Pancreas (tissue), 10 donors: ENCODE results near the gene IRF2. TPM values are rescaled to one million over a fixed set of nuclear protein-coding genes. Genes with fewer than 3 reads are reported as not detected.

ENCODE experiments used
- ATAC-seq, 4 donors: fragments of 200-7000 bp; cut with Tn5 transposase; one replicate each; pipeline versions ENCODE4 v1.8.0 to v1.9.1; 2020; ENCODE audit warnings: mild to moderate bottlenecking in 4 of 4, moderate library complexity in 4 of 4
- DNase-seq, 6 donors: peaks; one replicate each; pipeline ENCODE4 v3.0.0-alpha.2; 2020
- FAIRE-seq: peaks from 2 replicates; lab custom pipeline; 2012; peaks lifted over from hg19 to GRCh38; lab: Jason Lieb, UNC
- H3K27ac ChIP-seq, 4 donors: fragments of 200-600 bp; sonication (generic); 1 replicate in 3 of 4; 2 replicates in 1 of 4; pipeline versions ENCODE4 v1.5.0 to v1.8.0; 2020
- H3K27me3 ChIP-seq, 4 donors: fragments of 200-600 bp; one replicate each; pipeline ENCODE4 v1.8.0; 2021
- H3K36me3 ChIP-seq, 3 donors: fragments of 200-600 bp; sonication (generic) in 1 of 3; one replicate each; pipeline versions ENCODE4 v1.5.0 to v1.8.0; 2020 to 2021
- H3K4me1 ChIP-seq, 3 donors: fragments of 200-600 bp; one replicate each; pipeline ENCODE4 v1.8.0; 2021
- H3K4me3 ChIP-seq, 4 donors: fragments of 200-600 bp; sonication (generic) in 2 of 4; one replicate each; pipeline versions ENCODE4 v1.5.0 to v1.8.0; 2020 to 2021
- H3K9me3 ChIP-seq, 4 donors: fragments of 200-600 bp; one replicate each; pipeline ENCODE4 v1.8.0; 2021
- WGBS, 2 donors: extraction: QIAGEN DNeasy Blood & Tissue Kit; methylation state at CpG; one replicate each; pipeline ENCODE4 v1.1.7; 2013; 5-methylcytosine and 5-hydroxymethylcytosine counted together
- intact Hi-C, 3 donors: fragments of 100-400 bp; cut with DNase I; formaldehyde crosslinking; loops; one replicate each; pipeline versions ENCODE4 v1.11.1 to v1.14.2; 2022
- polyA plus RNA-seq, 2 donors: library from polyadenylated mRNA; stranded (reverse); fragments of 200-250 nt; gene quantifications; one replicate each; pipeline ENCODE4 v1.2.3, GENCODE V29; 2013
- total RNA-seq, 6 donors: library from RNA; stranded (reverse); fragmentation: NEBNext Ultra II Directional in 4 of 6; extraction: Animal tissue kit (Norgen Biotek cat#: 25700) in 4 of 6; gene quantifications; one replicate each; pipeline versions ENCODE4 v1.2.1 to v1.2.4, GENCODE V29; 2021 to 2023
- TF ChIP-seq, protein P1 (sequence below), 4 donors: fragments of 200-600 bp; sonication (generic) in 3 of 4; IDR thresholded peaks; one replicate each; pipeline versions ENCODE4 v1.5.0 to v1.8.0; 2021; ENCODE audit warnings: antibody characterized with exemption in 4 of 4
- donor health status: healthy with polysubstance abuse.
- donor health status: DM: no; HTN: no; CAD: no; lungs with moderate emphysema.
- donor health status: DM: no; HTN: no; CAD: no.
- donor health status: control.
- donor health status: control.
- donor health status: Bipolar disorder and iron deficiency.
- donor health status: DM: yes; HTN: yes; CAD: no.
- donor health status: DM: no; HTN: no; CAD: no.
- donor health status: DM: no; HTN: no; CAD: no.
- donor health status: DM: yes; HTN: yes; CAD: no.

IRF2 gene
- total and polyA plus RNA-seq, 8 donors, result 6.8 to 32.3 (median 12.3) TPM

DNA sequence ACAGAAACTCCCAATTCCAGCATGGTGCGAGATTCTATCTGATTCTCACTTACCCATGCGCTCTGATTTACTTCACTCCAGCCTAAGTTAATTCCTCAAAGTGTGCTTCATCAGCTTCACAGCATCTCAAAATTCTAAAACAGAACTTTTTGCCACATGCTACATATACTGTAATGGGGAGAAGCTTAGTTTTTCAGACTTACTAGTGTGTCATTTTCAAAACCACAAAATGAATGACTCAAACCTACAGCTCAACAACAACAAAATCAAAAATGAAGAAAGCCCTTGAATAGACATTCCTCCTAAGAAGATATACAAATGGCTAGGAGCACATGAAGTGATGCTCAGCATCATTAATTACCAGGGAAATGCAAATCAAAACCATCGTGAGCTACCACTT lies 14.9 kb downstream of the IRF2 start:
- FAIRE-seq (no peak), ATAC-seq (no peak), DNase-seq (no peak)
- Histone ChIP-seq H3K4me1 (peaks cover 8 to 26% (median 17%) of the 10 kb centered on the region in 3 donors), H3K4me3 (no peak overlapping the region), H3K27me3 (no peaks in the 10 kb centered on the region), H3K9me3 (no peaks in the 10 kb centered on the region), H3K27ac (no peak overlapping the region), H3K36me3 (no peaks in the 10 kb centered on the region)
- WGBS, 2 donors, result 92 to 98% methylated on average over 3 of the region's 3 CpGs
- intact Hi-C loops, result no loop called here
- TF ChIP-seq, protein P1, sequence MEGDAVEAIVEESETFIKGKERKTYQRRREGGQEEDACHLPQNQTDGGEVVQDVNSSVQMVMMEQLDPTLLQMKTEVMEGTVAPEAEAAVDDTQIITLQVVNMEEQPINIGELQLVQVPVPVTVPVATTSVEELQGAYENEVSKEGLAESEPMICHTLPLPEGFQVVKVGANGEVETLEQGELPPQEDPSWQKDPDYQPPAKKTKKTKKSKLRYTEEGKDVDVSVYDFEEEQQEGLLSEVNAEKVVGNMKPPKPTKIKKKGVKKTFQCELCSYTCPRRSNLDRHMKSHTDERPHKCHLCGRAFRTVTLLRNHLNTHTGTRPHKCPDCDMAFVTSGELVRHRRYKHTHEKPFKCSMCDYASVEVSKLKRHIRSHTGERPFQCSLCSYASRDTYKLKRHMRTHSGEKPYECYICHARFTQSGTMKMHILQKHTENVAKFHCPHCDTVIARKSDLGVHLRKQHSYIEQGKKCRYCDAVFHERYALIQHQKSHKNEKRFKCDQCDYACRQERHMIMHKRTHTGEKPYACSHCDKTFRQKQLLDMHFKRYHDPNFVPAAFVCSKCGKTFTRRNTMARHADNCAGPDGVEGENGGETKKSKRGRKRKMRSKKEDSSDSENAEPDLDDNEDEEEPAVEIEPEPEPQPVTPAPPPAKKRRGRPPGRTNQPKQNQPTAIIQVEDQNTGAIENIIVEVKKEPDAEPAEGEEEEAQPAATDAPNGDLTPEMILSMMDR (IDR thresholded peaks at IDR 0.05), result no peak

DNA sequence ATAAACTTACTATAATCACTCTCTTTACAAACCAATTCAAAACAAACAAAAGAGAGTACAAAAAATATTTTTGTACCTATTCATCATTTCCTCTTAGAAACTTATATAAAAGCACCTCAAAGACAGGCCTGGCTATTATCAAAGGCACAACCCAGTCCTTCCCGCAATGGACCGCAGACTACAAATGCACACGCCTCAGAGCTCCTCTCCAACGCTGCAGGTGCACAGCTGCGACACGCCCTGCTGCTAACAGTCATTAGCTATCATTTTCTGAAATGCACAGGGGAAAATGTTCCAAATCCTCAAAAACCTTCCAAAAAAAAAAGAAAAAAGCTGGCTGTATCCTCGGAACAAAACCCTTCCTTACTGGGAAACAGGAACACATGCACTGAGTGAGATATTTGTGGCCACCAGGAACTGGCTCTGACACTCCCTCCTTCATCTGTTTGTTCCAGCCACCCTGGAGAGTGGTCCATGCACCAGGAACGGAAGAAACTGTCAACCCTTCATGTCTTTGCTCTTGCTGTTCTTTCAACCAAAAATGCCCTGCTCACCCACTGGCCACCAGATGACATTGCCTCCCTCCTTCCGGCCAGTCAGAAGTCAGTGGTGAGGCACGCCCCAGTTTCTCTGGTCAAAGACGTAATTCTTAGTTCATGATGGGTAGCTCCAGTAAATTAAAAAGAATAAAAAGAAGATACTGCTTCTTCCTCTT lies 16.7 kb downstream of the IRF2 start:
- no peaks in the 10 kb centered on the region for H3K9me3 ChIP-seq
- DNase-seq (no peak), FAIRE-seq (no peak), ATAC-seq (no peak)
- peaks cover 3 to 31% (median 18%) of the 10 kb centered on the region in 3 donors for H3K4me1 ChIP-seq
- no peaks in the 10 kb centered on the region for H3K27me3 ChIP-seq
- TF ChIP-seq, protein P1 (IDR thresholded peaks at IDR 0.05), result no peak
- no peaks in the 10 kb centered on the region for H3K36me3 ChIP-seq
- no peak overlapping the region for H3K4me3 ChIP-seq
- intact Hi-C loops, result no loop called here
- H3K27ac ChIP-seq, result no peak overlapping the region
- WGBS, 2 donors, result 87 to 89% methylated on average over 11 of the region's 11 CpGs

DNA sequence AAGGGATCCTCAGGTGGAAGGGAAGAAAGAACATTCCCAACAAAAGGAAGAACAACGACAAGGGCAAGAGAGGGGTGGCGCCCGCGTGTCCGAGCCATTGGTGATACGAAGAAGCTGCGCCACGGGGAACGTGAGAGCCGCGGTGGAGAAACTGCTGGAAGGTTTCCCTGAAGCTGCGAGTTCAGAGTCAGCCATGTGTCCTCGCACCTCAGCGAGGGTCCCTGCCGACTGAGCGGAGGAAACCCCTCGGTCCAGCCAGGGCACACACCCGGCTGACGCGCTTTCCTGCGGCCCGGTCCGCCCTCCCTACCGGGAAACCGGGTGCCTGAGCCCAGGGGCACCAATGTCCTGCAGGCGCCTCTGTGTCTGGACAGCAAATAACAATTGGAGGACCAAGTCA lies 18.0 kb downstream of the IRF2 start:
- peaks cover 0 to 20% (median 7%) of the 10 kb centered on the region in 3 donors for H3K4me1 ChIP-seq
- WGBS, 2 donors, result 97 to 98% methylated on average over 26 of the region's 26 CpGs
- no peak overlapping the region for H3K27ac ChIP-seq
- H3K4me3 ChIP-seq, result no peak overlapping the region
- TF ChIP-seq, protein P1 (IDR thresholded peaks at IDR 0.05), result no peak
- no peak for ATAC-seq
- DNase-seq, result no peak
- intact Hi-C loops, result no loop called here
- no peaks in the 10 kb centered on the region for H3K9me3 ChIP-seq
- no peaks in the 10 kb centered on the region for H3K27me3 ChIP-seq
- no peaks in the 10 kb centered on the region for H3K36me3 ChIP-seq
- no peak for FAIRE-seq

GRCh38 chr4:184455299-184455698 lies 19.1 kb downstream of the IRF2 start:
- DNase-seq, result no peak
- no peak for ATAC-seq
- no peaks in the 10 kb centered on the region for H3K9me3 ChIP-seq
- H3K27ac ChIP-seq, result no peak overlapping the region
- intact Hi-C loops, result no loop called here
- H3K4me3 ChIP-seq, result no peak overlapping the region
- H3K4me1 ChIP-seq, result peaks cover 0 to 20% (median 15%) of the 10 kb centered on the region in 3 donors
- no peak for FAIRE-seq
- H3K36me3 ChIP-seq, result no peaks in the 10 kb centered on the region
- no peaks in the 10 kb centered on the region for H3K27me3 ChIP-seq
- 90% methylated on average over 6 to 7 of the region's 7 CpGs for WGBS, 2 donors
- TF ChIP-seq, protein P1 (IDR thresholded peaks at IDR 0.05), result no peak
